Esophagus muscularis mucosa (tissue), 4 donors: ENCODE measurements around the gene MYL1. TPM values are rescaled to one million over a fixed set of nuclear protein-coding genes. Genes with fewer than 3 reads are reported as not detected.

Experiments used
- DNase-seq: peaks from one replicate; pipeline ENCODE4 v3.0.0-alpha.2; 2017; ENCODE audit errors: extremely low spot score
- H3K27ac ChIP-seq, 4 donors: fragments of 200-600 bp; sonication (generic); replicated peaks in 1 of 4; 1 replicate in 3 of 4; 2 replicates in 1 of 4; pipeline ENCODE4 v1.5.1; 2016 to 2019; ENCODE audit warnings: mild to moderate bottlenecking in 1 of 4
- H3K27me3 ChIP-seq, 4 donors: fragments of 200-600 bp; sonication (generic); one replicate each; pipeline versions ENCODE4 v1.5.1 to v1.6.0; 2016 to 2019
- H3K36me3 ChIP-seq, 4 donors: fragments of 200-600 bp; sonication (generic); one replicate each; pipeline ENCODE4 v1.5.1; 2016 to 2019
- H3K4me1 ChIP-seq, 4 donors: fragments of 200-600 bp; sonication (generic); one replicate each; pipeline ENCODE4 v1.5.1; 2016 to 2019
- H3K4me3 ChIP-seq, 4 donors: fragments of 200-600 bp; sonication (generic); 1 replicate in 2 of 4; 2 replicates in 2 of 4; pipeline ENCODE4 v1.5.1; 2016 to 2019; ENCODE audit warnings: mild to moderate bottlenecking in 4 of 4, moderate library complexity in 1 of 4
- H3K9me3 ChIP-seq, 4 donors: fragments of 200-600 bp; sonication (generic); 1 replicate in 3 of 4; 2 replicates in 1 of 4; pipeline ENCODE4 v1.5.1; 2016 to 2019
- CTCF ChIP-seq, 3 experiments: fragments of 200-600 bp in 2 of 3; fragments of 450-650 bp in 1 of 3; sonication (generic) in 2 of 3; IDR thresholded peaks; one replicate each; pipeline ENCODE4 v1.5.1; 2017 to 2019; ENCODE audit warnings: antibody characterized with exemption in 3 of 3, mild to moderate bottlenecking in 2 of 3, moderate library complexity in 1 of 3
- EP300 ChIP-seq: sonication (generic); formaldehyde crosslinking; IDR thresholded peaks from one replicate; pipeline ENCODE4 v1.6.1; 2017; ENCODE audit warnings: antibody characterized with exemption
- POLR2A ChIP-seq: fragments of 450-650 bp; IDR thresholded peaks from one replicate; pipeline ENCODE4 v1.6.1; 2017; ENCODE audit warnings: antibody characterized with exemption, moderate library complexity, mild to moderate bottlenecking, low read depth
- POLR2AphosphoS5 ChIP-seq, 2 donors: sonication (generic); formaldehyde crosslinking; IDR thresholded peaks; one replicate each; pipeline ENCODE4 v1.6.1; 2017; ENCODE audit warnings: antibody characterized with exemption in 2 of 2
- WGBS: methylation state at CpG from one replicate; pipeline ENCODE4 v1.1.5; 2018; 5-methylcytosine and 5-hydroxymethylcytosine counted together
- intact Hi-C: fragments of 100-400 bp; cut with DNase I; formaldehyde crosslinking; loops from one replicate; pipeline ENCODE4 v1.15.1; 2023
- small RNA-seq, 3 donors: library from RNA; depleted of rRNA; stranded (forward); fragments of <200 nt; gene quantifications; one replicate each; pipeline ENCODE3, GENCODE V24; 2016
- total RNA-seq, 4 donors: library from RNA; depleted of rRNA; stranded (reverse); fragments of >200 nt; gene quantifications; one replicate each; pipeline versions ENCODE4 v1.1.0 to v1.2.1, GENCODE V29; 2016

MYL1 gene
- total RNA-seq, 4 donors from 2014 or later, result not detected

- no peak for TF ChIP-seq POLR2A
- TF ChIP-seq POLR2AphosphoS5 (IDR thresholded peaks at IDR 0.05), result no peak
- TF ChIP-seq CTCF (IDR thresholded peaks at IDR 0.05), result no peak
- TF ChIP-seq EP300, result no peak
- 78% methylated on average over 2 of the region's 2 CpGs for WGBS
- H3K27ac ChIP-seq, result no peak overlapping the region
- no peaks in the 10 kb centered on the region for H3K9me3 ChIP-seq
- intact Hi-C loops, result no loop called here
- no peaks in the 10 kb centered on the region for H3K27me3 ChIP-seq
- no peak for DNase-seq
- no peaks in the 10 kb centered on the region for H3K36me3 ChIP-seq
- no peak overlapping the region for H3K4me3 ChIP-seq
- no peaks in the 10 kb centered on the region for H3K4me1 ChIP-seq
Measured at GRCh38 chr2:210262036-210262435, 52.9 kb downstream of the MYL1 start.

- Histone ChIP-seq H3K27me3 (no peaks in the 10 kb centered on the region), H3K36me3 (no peaks in the 10 kb centered on the region), H3K27ac (no peak overlapping the region), H3K9me3 (no peaks in the 10 kb centered on the region), H3K4me1 (no peaks in the 10 kb centered on the region), H3K4me3 (no peak overlapping the region)
- DNase-seq, result no peak
- TF ChIP-seq EP300, result no peak
- intact Hi-C loops, result no loop called here
Measured at GRCh38 chr2:210259687-210260086, 55.3 kb downstream of the MYL1 start.

GRCh38 chr2:210252699-210253606 lies 62.0 kb downstream of the MYL1 start:
- Histone ChIP-seq H3K4me3 (no peak overlapping the region), H3K9me3 (no peaks in the 10 kb centered on the region), H3K4me1 (no peaks in the 10 kb centered on the region), H3K36me3 (no peaks in the 10 kb centered on the region), H3K27me3 (no peaks in the 10 kb centered on the region), H3K27ac (no peak overlapping the region)
- WGBS, result 61% methylated on average over 7 of the region's 7 CpGs
- no peak for DNase-seq
- TF ChIP-seq CTCF (IDR thresholded peaks at IDR 0.05) (no peak), POLR2AphosphoS5 (IDR thresholded peaks at IDR 0.05) (no peak), POLR2A (no peak), EP300 (no peak)
- intact Hi-C loops, result no loop called here

- H3K27ac ChIP-seq, result no peak overlapping the region
- 40% methylated on average over 1 of the region's 1 CpG for WGBS
- intact Hi-C loops, result no loop called here
Measured at GRCh38 chr2:210250622-210251021, 64.4 kb downstream of the MYL1 start.

More at GRCh38 chr2:210250622-210251021, 64.4 kb downstream of the MYL1 start:
- Histone ChIP-seq H3K27me3 (no peaks in the 10 kb centered on the region), H3K4me3 (no peak overlapping the region), H3K9me3 (no peaks in the 10 kb centered on the region), H3K4me1 (no peaks in the 10 kb centered on the region), H3K36me3 (no peaks in the 10 kb centered on the region)
- no peak for DNase-seq
- TF ChIP-seq POLR2A, result no peak
- TF ChIP-seq POLR2AphosphoS5 (IDR thresholded peaks at IDR 0.05), result no peak
- TF ChIP-seq EP300, result no peak
- no peak for TF ChIP-seq CTCF (IDR thresholded peaks at IDR 0.05)

Small RNA genes lying within 50 kb of the gene (small RNA-seq; reads per million reads assigned to genes)
- 0 reads per million in 3 donors for gene RF00019

Other genes starting within 250 kb of the MYL1 start
- gene KANSL1L, start 143.8 kb downstream of the MYL1 start, total RNA-seq, result 10 to 100 TPM; 25.1 to 41.5 (median 30.0) TPM
- 1 to 10 TPM; 1.3 to 2.1 (median 1.7) TPM for gene ACADL, start 89.7 kb downstream of the MYL1 start, total RNA-seq
- gene LANCL1, start 161.6 kb upstream of the MYL1 start, total RNA-seq, result 10 to 100 TPM; 27.4 to 29.9 (median 27.8) TPM
- 1 to 10 TPM; 1.0 to 2.4 (median 1.6) TPM for gene CPS1, start 241.4 kb upstream of the MYL1 start, total RNA-seq